HEK293 (cell line): Measurements from ENCODE around the gene SPART.
A peak's percentile ranks its signal among the peaks of the same experiment; 100 is the strongest.

Source experiments
- EGR2 ChIP-seq: fragments of 450-650 bp; formaldehyde crosslinking; IDR thresholded peaks from 2 replicates; pipeline ENCODE4 v1.5.1; 2016; ENCODE audit warnings: low read depth, missing biosample characterization, missing genetic modification characterization
- GFI1B ChIP-seq: fragments of 450-650 bp; formaldehyde crosslinking; IDR thresholded peaks from 2 replicates; pipeline ENCODE4 v1.5.1; 2016; ENCODE audit warnings: missing biosample characterization, missing genetic modification characterization
- MZF1 ChIP-seq: fragments of 450-650 bp; formaldehyde crosslinking; IDR thresholded peaks from 2 replicates; pipeline ENCODE4 v1.5.1; 2017; ENCODE audit warnings: missing biosample characterization, missing genetic modification characterization, borderline replicate concordance
- PRDM1 ChIP-seq: fragments of 450-650 bp; formaldehyde crosslinking; IDR thresholded peaks from 2 replicates; pipeline ENCODE4; 2016; ENCODE audit warnings: missing biosample characterization, missing genetic modification characterization
- SETDB1 ChIP-seq: IDR thresholded peaks from one replicate; pipeline ENCODE4 v1.6.1; 2017; ENCODE audit warnings: mild to moderate bottlenecking, low read length, moderate library complexity, mixed read lengths; ENCODE audit not compliant: insufficient read length
- ZBTB48 ChIP-seq: fragments of 450-650 bp; formaldehyde crosslinking; IDR thresholded peaks from 2 replicates; pipeline ENCODE4 v1.5.1; 2016; ENCODE audit warnings: missing biosample characterization, missing genetic modification characterization
- ZBTB8A ChIP-seq: fragments of 450-650 bp; formaldehyde crosslinking; IDR thresholded peaks from 2 replicates; pipeline ENCODE4 v1.5.1; 2016; ENCODE audit warnings: missing biosample characterization, missing genetic modification characterization
- ZFP37 ChIP-seq: fragments of 450-650 bp; formaldehyde crosslinking; IDR thresholded peaks from 2 replicates; pipeline ENCODE4 v1.5.1; 2016; ENCODE audit warnings: missing biosample characterization, missing genetic modification characterization
- ZNF2 ChIP-seq: fragments of 450-650 bp; formaldehyde crosslinking; IDR thresholded peaks from 2 replicates; pipeline ENCODE4 v1.5.1; 2016; ENCODE audit warnings: missing biosample characterization, missing genetic modification characterization
- ZNF366 ChIP-seq: fragments of 450-650 bp; formaldehyde crosslinking; conservative IDR thresholded peaks from 2 replicates; pipeline ENCODE4 v1.5.1; 2016; ENCODE audit warnings: missing biosample characterization, missing genetic modification characterization
- ZNF423 ChIP-seq: fragments of 450-650 bp; formaldehyde crosslinking; IDR thresholded peaks from 2 replicates; pipeline ENCODE4 v1.5.1; 2016; ENCODE audit warnings: missing biosample characterization, missing genetic modification characterization
- ZNF621 ChIP-seq: fragments of 450-650 bp; formaldehyde crosslinking; IDR thresholded peaks from 2 replicates; pipeline ENCODE4 v1.5.1; 2017; ENCODE audit warnings: missing biosample characterization, missing genetic modification characterization
- ZNF830 ChIP-seq: fragments of 450-650 bp; IDR thresholded peaks from 2 replicates; pipeline ENCODE4 v1.5.0; 2018; ENCODE audit warnings: missing biosample characterization, missing genetic modification characterization, low read depth, mild to moderate bottlenecking, moderate library complexity
- TF ChIP-seq, protein P1 (sequence below): fragments of 450-650 bp; formaldehyde crosslinking; IDR thresholded peaks from 2 replicates; pipeline ENCODE4 v1.5.1; 2016; ENCODE audit warnings: missing biosample characterization, missing genetic modification characterization, borderline replicate concordance
- TF ChIP-seq, protein P2 (sequence below): fragments of 450-650 bp; formaldehyde crosslinking; IDR thresholded peaks from 2 replicates; pipeline ENCODE4 v1.5.1; 2016; ENCODE audit warnings: missing biosample characterization, missing genetic modification characterization
- TF ChIP-seq, protein P3 (sequence below): fragments of 450-650 bp; formaldehyde crosslinking; IDR thresholded peaks from 2 replicates; pipeline ENCODE4 v1.5.1; 2016; ENCODE audit warnings: missing biosample characterization, missing genetic modification characterization
- TF ChIP-seq, protein P4 (sequence below): fragments of 450-650 bp; formaldehyde crosslinking; IDR thresholded peaks from 2 replicates; pipeline ENCODE4 v1.5.1; 2016; ENCODE audit warnings: missing biosample characterization, missing genetic modification characterization
- TF ChIP-seq, protein P5 (sequence below): fragments of 450-650 bp; formaldehyde crosslinking; IDR thresholded peaks from 2 replicates; pipeline ENCODE4 v1.5.1; 2016; ENCODE audit warnings: missing biosample characterization, missing genetic modification characterization
- TF ChIP-seq, protein P6 (sequence below): fragments of 450-650 bp; formaldehyde crosslinking; IDR thresholded peaks from 2 replicates; pipeline ENCODE4 v1.5.1; 2016; ENCODE audit warnings: missing biosample characterization, missing genetic modification characterization

The SPART gene

DNA sequence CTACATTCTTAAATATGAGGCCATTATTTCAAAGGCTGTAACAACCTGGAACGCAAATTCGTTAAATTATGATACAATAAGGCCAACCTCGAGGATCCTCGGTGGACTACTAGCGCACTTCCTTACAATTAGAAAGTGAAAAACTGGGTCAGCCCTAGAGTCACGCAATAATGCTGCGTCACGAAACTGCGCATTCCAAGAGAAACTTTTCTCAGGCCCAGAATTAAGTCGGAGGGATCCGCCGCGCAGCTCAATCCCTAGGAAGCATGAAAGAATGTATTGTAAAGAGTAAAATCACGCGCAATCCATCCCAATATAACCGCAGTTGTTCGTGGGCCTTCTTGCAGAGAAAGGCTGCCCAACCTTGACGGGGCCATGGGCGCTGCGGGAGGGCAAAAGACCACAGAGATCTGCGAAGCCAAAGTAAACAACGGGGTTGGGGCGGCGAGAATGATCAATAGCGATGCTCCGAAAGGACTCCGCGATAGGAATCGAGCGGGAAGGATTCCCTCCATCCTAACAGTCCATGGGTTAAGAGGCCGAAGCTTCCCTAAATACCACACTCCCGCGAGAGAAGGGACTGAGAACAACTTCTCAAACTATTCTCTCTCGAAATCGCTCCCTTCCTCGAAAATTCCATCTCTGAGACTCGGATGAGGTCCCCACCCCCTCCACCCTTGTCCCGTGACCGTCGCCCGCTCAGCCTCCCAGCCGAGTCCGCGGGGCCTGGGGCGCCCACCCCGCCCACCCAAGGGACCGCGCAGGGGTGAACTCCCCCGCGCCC is 564 bp downstream of the SPART start (continued):
- TF ChIP-seq, protein P1, sequence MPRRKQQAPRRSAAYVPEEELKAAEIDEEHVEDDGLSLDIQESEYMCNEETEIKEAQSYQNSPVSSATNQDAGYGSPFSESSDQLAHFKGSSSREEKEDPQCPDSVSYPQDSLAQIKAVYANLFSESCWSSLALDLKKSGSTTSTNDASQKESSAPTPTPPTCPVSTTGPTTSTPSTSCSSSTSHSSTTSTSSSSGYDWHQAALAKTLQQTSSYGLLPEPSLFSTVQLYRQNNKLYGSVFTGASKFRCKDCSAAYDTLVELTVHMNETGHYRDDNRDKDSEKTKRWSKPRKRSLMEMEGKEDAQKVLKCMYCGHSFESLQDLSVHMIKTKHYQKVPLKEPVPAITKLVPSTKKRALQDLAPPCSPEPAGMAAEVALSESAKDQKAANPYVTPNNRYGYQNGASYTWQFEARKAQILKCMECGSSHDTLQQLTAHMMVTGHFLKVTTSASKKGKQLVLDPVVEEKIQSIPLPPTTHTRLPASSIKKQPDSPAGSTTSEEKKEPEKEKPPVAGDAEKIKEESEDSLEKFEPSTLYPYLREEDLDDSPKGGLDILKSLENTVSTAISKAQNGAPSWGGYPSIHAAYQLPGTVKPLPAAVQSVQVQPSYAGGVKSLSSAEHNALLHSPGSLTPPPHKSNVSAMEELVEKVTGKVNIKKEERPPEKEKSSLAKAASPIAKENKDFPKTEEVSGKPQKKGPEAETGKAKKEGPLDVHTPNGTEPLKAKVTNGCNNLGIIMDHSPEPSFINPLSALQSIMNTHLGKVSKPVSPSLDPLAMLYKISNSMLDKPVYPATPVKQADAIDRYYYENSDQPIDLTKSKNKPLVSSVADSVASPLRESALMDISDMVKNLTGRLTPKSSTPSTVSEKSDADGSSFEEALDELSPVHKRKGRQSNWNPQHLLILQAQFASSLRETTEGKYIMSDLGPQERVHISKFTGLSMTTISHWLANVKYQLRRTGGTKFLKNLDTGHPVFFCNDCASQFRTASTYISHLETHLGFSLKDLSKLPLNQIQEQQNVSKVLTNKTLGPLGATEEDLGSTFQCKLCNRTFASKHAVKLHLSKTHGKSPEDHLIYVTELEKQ = no peak
- TF ChIP-seq ZNF621 (tag by site-specific recombination) (no peak), GFI1B (tag by site-specific recombination) (no peak), ZBTB8A (tag by site-specific recombination) (peak; percentile 76), EGR2 (tag by site-specific recombination) (no peak), ZNF2 (peak; percentile 40; the same call in 1 of the 2 replicates), SETDB1 (no peak), ZNF366 (peak; percentile 91), ZFP37 (tag by site-specific recombination) (0 out of 2 replicates have a peak, but pooled peaks have one; percentile 86), ZBTB48 (tag by site-specific recombination) (peak; percentile 68), PRDM1 (tag by site-specific recombination) (peak; percentile 45), MZF1 (tag by site-specific recombination) (0 out of 2 replicates have a peak, but pooled peaks have one; percentile 26), ZNF423 (peak; percentile 48; the same call in 1 of the 2 replicates), ZNF830 (tag by site-specific recombination) (no peak)
- TF ChIP-seq, protein P2, sequence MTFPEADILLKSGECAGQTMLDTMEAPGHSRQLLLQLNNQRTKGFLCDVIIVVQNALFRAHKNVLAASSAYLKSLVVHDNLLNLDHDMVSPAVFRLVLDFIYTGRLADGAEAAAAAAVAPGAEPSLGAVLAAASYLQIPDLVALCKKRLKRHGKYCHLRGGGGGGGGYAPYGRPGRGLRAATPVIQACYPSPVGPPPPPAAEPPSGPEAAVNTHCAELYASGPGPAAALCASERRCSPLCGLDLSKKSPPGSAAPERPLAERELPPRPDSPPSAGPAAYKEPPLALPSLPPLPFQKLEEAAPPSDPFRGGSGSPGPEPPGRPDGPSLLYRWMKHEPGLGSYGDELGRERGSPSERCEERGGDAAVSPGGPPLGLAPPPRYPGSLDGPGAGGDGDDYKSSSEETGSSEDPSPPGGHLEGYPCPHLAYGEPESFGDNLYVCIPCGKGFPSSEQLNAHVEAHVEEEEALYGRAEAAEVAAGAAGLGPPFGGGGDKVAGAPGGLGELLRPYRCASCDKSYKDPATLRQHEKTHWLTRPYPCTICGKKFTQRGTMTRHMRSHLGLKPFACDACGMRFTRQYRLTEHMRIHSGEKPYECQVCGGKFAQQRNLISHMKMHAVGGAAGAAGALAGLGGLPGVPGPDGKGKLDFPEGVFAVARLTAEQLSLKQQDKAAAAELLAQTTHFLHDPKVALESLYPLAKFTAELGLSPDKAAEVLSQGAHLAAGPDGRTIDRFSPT = peak; percentile 35; the same call in 1 of the 2 replicates
- TF ChIP-seq, protein P3, sequence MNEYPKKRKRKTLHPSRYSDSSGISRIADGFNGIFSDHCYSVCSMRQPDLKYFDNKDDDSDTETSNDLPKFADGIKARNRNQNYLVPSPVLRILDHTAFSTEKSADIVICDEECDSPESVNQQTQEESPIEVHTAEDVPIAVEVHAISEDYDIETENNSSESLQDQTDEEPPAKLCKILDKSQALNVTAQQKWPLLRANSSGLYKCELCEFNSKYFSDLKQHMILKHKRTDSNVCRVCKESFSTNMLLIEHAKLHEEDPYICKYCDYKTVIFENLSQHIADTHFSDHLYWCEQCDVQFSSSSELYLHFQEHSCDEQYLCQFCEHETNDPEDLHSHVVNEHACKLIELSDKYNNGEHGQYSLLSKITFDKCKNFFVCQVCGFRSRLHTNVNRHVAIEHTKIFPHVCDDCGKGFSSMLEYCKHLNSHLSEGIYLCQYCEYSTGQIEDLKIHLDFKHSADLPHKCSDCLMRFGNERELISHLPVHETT (tag by site-specific recombination) = peak; percentile 57; the same call in 1 of the 2 replicates
- TF ChIP-seq, protein P4, sequence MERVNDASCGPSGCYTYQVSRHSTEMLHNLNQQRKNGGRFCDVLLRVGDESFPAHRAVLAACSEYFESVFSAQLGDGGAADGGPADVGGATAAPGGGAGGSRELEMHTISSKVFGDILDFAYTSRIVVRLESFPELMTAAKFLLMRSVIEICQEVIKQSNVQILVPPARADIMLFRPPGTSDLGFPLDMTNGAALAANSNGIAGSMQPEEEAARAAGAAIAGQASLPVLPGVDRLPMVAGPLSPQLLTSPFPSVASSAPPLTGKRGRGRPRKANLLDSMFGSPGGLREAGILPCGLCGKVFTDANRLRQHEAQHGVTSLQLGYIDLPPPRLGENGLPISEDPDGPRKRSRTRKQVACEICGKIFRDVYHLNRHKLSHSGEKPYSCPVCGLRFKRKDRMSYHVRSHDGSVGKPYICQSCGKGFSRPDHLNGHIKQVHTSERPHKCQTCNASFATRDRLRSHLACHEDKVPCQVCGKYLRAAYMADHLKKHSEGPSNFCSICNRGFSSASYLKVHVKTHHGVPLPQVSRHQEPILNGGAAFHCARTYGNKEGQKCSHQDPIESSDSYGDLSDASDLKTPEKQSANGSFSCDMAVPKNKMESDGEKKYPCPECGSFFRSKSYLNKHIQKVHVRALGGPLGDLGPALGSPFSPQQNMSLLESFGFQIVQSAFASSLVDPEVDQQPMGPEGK (tag by site-specific recombination) = peak; percentile 48; the same call in 1 of the 2 replicates
- TF ChIP-seq, protein P5, sequence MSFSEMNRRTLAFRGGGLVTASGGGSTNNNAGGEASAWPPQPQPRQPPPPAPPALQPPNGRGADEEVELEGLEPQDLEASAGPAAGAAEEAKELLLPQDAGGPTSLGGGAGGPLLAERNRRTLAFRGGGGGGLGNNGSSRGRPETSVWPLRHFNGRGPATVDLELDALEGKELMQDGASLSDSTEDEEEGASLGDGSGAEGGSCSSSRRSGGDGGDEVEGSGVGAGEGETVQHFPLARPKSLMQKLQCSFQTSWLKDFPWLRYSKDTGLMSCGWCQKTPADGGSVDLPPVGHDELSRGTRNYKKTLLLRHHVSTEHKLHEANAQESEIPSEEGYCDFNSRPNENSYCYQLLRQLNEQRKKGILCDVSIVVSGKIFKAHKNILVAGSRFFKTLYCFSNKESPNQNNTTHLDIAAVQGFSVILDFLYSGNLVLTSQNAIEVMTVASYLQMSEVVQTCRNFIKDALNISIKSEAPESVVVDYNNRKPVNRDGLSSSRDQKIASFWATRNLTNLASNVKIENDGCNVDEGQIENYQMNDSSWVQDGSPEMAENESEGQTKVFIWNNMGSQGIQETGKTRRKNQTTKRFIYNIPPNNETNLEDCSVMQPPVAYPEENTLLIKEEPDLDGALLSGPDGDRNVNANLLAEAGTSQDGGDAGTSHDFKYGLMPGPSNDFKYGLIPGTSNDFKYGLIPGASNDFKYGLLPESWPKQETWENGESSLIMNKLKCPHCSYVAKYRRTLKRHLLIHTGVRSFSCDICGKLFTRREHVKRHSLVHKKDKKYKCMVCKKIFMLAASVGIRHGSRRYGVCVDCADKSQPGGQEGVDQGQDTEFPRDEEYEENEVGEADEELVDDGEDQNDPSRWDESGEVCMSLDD (tag by site-specific recombination) = no peak
- TF ChIP-seq, protein P6, sequence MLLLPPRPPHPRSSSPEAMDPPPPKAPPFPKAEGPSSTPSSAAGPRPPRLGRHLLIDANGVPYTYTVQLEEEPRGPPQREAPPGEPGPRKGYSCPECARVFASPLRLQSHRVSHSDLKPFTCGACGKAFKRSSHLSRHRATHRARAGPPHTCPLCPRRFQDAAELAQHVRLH (tag by site-specific recombination) = no peak
